Ascending aorta (tissue), 2 donors: ENCODE measurements around the gene POC1A. TPM values are rescaled to one million over a fixed set of nuclear protein-coding genes. Genes with fewer than 3 reads are reported as not detected.

Experiments used
- DNase-seq, 2 donors: peaks; one replicate each; pipeline ENCODE4 v3.0.0-alpha.2; 2019; ENCODE audit warnings: low spot score in 2 of 2
- H3K27ac ChIP-seq, 2 donors: fragments of 200-600 bp; sonication (generic); one replicate each; pipeline ENCODE4 v1.5.1; 2016 to 2017; ENCODE audit warnings: mild to moderate bottlenecking in 1 of 2
- H3K27me3 ChIP-seq: fragments of 200-600 bp; sonication (generic); one replicate; pipeline ENCODE4 v1.5.1; 2017
- H3K36me3 ChIP-seq, 2 donors: fragments of 200-600 bp; sonication (generic); one replicate each; pipeline ENCODE4 v1.5.1; 2016
- H3K4me1 ChIP-seq, 2 donors: fragments of 200-600 bp; sonication (generic); one replicate each; pipeline ENCODE4 v1.5.1; 2016 to 2017; ENCODE audit warnings: mild to moderate bottlenecking in 1 of 2
- H3K4me3 ChIP-seq, 2 donors: fragments of 200-600 bp; sonication (generic); one replicate each; pipeline ENCODE4 v1.5.1; 2016 to 2017; ENCODE audit warnings: mild to moderate bottlenecking in 1 of 2
- H3K9me3 ChIP-seq, 2 donors: fragments of 200-600 bp; sonication (generic); one replicate each; pipeline ENCODE4 v1.5.1; 2016
- intact Hi-C: fragments of 100-400 bp; cut with DNase I; formaldehyde crosslinking; loops from one replicate; pipeline ENCODE4 v1.15.1; 2023
- total RNA-seq: library from RNA; depleted of rRNA; stranded (reverse); fragments of >200 nt; gene quantifications from one replicate; pipeline ENCODE4 v1.1.0, GENCODE V29; 2016
- TF ChIP-seq, protein P1 (sequence below), 3 experiments: fragments of 200-600 bp in 2 of 3; fragments of 450-650 bp in 1 of 3; sonication (generic) in 2 of 3; IDR thresholded peaks; one replicate each; pipeline ENCODE4 v1.5.1; 2016 to 2019; ENCODE audit warnings: antibody characterized with exemption in 3 of 3, mild to moderate bottlenecking in 1 of 3, moderate library complexity in 1 of 3

Gene POC1A
- total RNA-seq, 1 donor from 2014 or later, result not detected

DNA sequence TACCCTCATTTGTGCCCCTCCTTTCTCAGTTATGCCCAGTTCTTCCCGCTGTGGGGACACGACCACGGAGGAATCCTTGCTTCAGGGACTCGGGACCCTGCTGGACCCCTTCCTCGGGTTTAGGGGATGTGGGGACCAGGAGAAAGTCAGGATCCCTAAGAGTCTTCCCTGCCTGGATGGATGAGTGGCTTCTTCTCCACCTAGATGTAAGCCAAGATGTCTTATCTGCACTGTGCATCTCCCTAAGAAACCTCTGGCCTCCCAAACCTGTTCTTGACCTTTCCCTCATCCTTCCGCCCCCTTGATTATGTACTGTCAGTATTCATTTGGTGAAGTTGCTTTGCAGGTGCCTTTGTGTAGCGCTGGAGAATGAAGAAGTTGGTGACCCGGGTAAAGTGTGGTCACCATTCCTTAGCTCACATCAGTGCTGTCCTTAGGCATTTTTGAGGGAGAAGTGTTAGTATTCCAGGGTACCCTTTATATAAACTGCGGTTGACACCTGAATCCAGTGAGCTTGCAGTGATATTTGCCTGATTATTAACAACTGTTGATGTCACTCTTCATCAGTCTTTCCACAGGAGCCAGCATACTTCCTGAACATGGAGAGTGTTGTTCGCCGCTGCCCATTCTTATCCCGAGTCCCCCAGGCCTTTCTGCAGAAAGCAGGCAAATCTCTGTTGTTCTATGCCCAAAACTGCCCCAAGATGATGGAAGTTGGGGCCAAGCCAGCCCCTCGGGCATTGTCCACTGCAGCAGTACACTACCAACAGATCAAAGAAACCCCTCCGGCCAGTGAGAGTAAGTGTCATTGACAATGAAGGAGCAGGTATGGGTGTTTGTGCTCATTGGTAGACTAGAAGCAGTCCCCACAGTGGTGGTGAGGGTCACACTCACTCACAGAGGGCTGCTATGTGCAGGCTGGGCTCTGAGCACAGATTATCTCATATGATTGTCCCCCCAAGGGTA is 44.7 kb upstream of the POC1A start:
- Histone ChIP-seq H3K9me3 (no peaks in the 10 kb centered on the region), H3K27me3 (no peaks in the 10 kb centered on the region), H3K27ac (peak overlapping the region in 1 of 2 donors; percentile 70), H3K4me1 (peaks cover 0 to 13% of the 10 kb centered on the region in 2 donors), H3K36me3 (peaks cover 20 to 26% of the 10 kb centered on the region in 2 donors), H3K4me3 (peak overlapping the region; percentile 81 to 89)
- TF ChIP-seq, protein P1, sequence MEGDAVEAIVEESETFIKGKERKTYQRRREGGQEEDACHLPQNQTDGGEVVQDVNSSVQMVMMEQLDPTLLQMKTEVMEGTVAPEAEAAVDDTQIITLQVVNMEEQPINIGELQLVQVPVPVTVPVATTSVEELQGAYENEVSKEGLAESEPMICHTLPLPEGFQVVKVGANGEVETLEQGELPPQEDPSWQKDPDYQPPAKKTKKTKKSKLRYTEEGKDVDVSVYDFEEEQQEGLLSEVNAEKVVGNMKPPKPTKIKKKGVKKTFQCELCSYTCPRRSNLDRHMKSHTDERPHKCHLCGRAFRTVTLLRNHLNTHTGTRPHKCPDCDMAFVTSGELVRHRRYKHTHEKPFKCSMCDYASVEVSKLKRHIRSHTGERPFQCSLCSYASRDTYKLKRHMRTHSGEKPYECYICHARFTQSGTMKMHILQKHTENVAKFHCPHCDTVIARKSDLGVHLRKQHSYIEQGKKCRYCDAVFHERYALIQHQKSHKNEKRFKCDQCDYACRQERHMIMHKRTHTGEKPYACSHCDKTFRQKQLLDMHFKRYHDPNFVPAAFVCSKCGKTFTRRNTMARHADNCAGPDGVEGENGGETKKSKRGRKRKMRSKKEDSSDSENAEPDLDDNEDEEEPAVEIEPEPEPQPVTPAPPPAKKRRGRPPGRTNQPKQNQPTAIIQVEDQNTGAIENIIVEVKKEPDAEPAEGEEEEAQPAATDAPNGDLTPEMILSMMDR (IDR thresholded peaks at IDR 0.05), result no peak
- intact Hi-C loops, result loop anchor here (1.0 kb wide), 1 partner anchor 44 kb away; no protein-coding TSS in a partner anchor
- no peak for DNase-seq

DNA sequence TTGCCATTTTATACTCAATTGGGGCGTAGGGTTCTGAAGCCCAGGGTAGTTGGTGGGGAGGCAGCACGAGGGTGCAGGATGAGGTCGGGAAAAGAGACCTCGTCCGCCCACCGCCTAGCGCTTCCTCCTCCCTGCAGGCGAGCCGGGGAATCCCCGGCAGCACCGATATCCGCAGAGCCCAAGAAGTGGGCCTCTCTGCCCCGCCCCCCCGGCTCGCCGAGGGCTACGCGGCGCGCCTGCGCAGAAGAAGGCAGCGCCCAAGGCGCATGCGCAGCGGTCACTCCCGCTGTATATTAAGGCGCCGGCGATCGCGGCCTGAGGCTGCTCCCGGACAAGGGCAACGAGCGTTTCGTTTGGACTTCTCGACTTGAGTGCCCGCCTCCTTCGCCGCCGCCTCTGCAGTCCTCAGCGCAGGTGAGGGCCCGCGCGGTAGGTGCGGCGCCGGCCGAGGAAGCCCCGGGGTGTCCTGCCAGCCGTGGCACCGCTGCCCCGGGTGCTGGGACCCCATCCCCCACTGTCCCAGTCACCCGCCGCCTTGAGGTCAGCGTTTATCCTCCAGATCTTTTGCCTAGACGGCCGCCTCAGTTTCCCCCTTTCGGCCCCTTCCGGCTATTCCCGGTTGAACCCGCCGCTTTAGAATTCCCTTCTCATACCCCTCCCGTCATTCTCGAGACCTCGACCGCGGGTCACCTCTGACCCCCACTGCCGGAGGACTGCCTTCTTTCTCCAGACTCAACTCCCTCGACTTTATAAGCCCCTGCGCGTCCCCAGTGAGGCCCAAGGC is 43.8 kb upstream of the POC1A start, which contains the start of gene ALAS1:
Gene ALAS1, plus strand, starts transcription at position 319 of the 784 bp plus-strand sequence. CDS start 1,082 bp downstream, outside the sequence.
- peak; percentile 77 to 95 for DNase-seq
- H3K27me3 ChIP-seq, result no peaks in the 10 kb centered on the region
- H3K9me3 ChIP-seq, result no peaks in the 10 kb centered on the region
- H3K4me1 ChIP-seq, result peaks cover 0 to 13% of the 10 kb centered on the region in 2 donors
- H3K27ac ChIP-seq, result peak within 1 kb of the TSS; percentile 70 to 74
- peak within 1 kb of the TSS; percentile 81 to 89 for H3K4me3 ChIP-seq
- H3K36me3 ChIP-seq, result peaks cover 11 to 17% of the 10 kb centered on the region in 2 donors
- TF ChIP-seq, protein P1 (IDR thresholded peaks at IDR 0.05), result peak in 2 of 3 experiments; percentile 3 to 13
- intact Hi-C loops, result loop anchor here (1.0 kb wide), 1 partner anchor 43 kb away; no protein-coding TSS in a partner anchor

DNA sequence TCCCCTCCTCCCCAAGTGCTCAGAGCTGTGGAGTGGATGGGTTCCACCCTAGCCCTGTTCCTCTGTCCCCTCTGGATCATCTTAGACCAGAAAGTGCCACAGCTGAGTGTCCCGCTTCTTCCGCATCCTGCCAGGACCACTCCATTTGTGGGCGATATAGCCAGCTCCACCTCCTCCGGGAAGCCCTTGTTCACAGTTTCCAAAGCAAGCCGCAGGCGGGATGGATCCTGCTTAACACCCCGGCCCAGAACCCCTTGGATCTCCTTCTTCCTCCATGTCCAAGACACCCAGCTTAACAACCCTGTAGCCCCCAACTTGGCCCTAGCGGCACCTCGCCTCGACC is 43.2 kb upstream of the POC1A start:
- Histone ChIP-seq H3K27ac (peak overlapping the region; percentile 70 to 74), H3K4me3 (peak overlapping the region; percentile 81 to 89), H3K9me3 (no peaks in the 10 kb centered on the region), H3K4me1 (peaks cover 0 to 13% of the 10 kb centered on the region in 2 donors), H3K36me3 (peaks cover 5 to 12% of the 10 kb centered on the region in 2 donors), H3K27me3 (no peaks in the 10 kb centered on the region)
- intact Hi-C loops, result no loop called here
- DNase-seq, result no peak
- TF ChIP-seq, protein P1 (IDR thresholded peaks at IDR 0.05), result no peak

DNA sequence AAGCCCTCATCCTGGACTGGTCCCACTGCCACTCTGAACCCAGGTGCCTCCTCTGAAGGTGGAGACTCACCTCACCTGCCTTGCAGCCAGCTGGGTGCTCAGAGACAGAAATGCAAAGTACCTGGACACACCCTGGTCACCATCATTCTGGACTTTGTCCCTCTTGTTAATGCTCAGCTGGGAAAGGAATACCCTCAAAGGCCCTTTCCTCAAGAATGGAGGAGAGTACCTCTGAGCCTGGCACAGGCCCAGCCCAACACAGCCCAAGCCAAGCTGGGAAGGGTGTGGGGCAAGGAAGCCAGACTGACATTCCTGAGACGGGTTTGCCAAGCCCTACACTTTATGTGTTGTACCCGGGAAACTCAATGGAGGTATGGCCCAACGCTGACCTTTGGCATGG is 42.8 kb upstream of the POC1A start:
- TF ChIP-seq, protein P1 (IDR thresholded peaks at IDR 0.05), result no peak
- Histone ChIP-seq H3K27me3 (no peaks in the 10 kb centered on the region), H3K4me3 (no peak overlapping the region), H3K9me3 (no peaks in the 10 kb centered on the region), H3K36me3 (peaks cover under 1 to 8% of the 10 kb centered on the region in 2 donors), H3K27ac (no peak overlapping the region), H3K4me1 (peaks cover 0 to 13% of the 10 kb centered on the region in 2 donors)
- intact Hi-C loops, result no loop called here
- no peak for DNase-seq

DNA sequence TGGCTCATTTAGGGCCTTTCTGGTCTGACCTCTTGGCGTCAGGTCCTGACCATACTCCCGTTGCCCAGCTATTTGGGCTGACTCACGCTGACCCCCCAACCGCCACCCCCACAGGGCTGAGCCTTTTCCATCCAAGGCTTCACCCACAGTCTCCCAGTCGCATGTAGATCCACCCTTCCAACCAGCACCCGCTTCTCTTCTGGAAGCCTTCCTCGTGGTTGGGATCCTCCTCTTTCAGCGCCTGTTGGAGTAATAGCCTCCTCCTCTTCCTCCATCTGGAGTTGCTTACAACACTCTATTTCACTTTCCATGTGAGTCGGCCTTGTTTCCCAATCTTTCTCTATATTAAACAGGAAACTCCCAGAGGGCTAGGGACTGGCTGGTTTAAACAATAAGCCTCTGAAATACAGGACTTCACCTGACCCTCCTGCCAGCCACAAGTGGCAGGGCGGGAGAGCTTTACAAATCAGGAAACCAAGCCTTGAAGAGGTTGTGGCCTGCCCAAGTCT is 41.7 kb upstream of the POC1A start:
- Histone ChIP-seq H3K4me3 (no peak overlapping the region), H3K27ac (no peak overlapping the region), H3K4me1 (peaks cover under 1 to 13% of the 10 kb centered on the region in 2 donors), H3K9me3 (no peaks in the 10 kb centered on the region), H3K36me3 (no peaks in the 10 kb centered on the region), H3K27me3 (no peaks in the 10 kb centered on the region)
- intact Hi-C loops, result no loop called here
- TF ChIP-seq, protein P1 (IDR thresholded peaks at IDR 0.05), result no peak
- no peak for DNase-seq
